Endothelial cell of umbilical vein (primary cell): ENCODE measurements around the gene SRM. TPM values are rescaled to one million over a fixed set of nuclear protein-coding genes. Genes with fewer than 3 reads are reported as not detected.

Source experiments
- BruUV-seq: library from RNA; stranded (reverse); fragments of 400-500 nt; replicated peaks from 2 replicates; lab custom pipeline; 2021; lab: Mats Ljungman, UMichigan
- CTCF ChIA-PET: fragments of 300-600, 350-600 bp; sonication (Branson Sonifier 250); formaldehyde crosslinking; loops from one replicate; lab custom pipeline; 2021; ENCODE audit warnings: antibody characterized with exemption, inconsistent platforms; lab: Charles Lee
- POLR2A ChIA-PET: fragments of 300-600, 350-600 bp; sonication (Branson Sonifier 250); formaldehyde crosslinking; loops from one replicate; lab custom pipeline; 2021; ENCODE audit warnings: antibody characterized with exemption, inconsistent platforms; lab: Charles Lee
- DNase-seq: peaks from one replicate; pipeline ENCODE4 v3.0.0-alpha.2; 2011; ENCODE audit warnings: low read depth, low spot score
- FAIRE-seq: peaks from 2 replicates; lab custom pipeline; 2011; peaks lifted over from hg19 to GRCh38; lab: Jason Lieb, UNC
- H2AFZ ChIP-seq: 2 replicates; pipeline ENCODE4 v1.6.0; 2012; ENCODE audit warnings: low read depth, low read length, control low read depth, inconsistent platforms
- H3K27ac ChIP-seq: 2 replicates; pipeline ENCODE4 v1.5.1; 2011; ENCODE audit warnings: low read depth, mild to moderate bottlenecking, control low read depth, low read length, moderate library complexity; ENCODE audit not compliant: insufficient read depth
- H3K27me3 ChIP-seq, 2 experiments: 2 replicates each; pipeline versions ENCODE4 v1.6.0 to v1.6.1; 2011; ENCODE audit warnings: low read length in 2 of 2, mixed read lengths in 1 of 2; ENCODE audit not compliant: control insufficient read depth in 2 of 2, insufficient read depth in 2 of 2
- H3K36me3 ChIP-seq, 2 experiments: 2 replicates in 1 of 2; 3 replicates in 1 of 2; pipeline ENCODE4 v1.5.1; 2011; ENCODE audit warnings: low read length in 2 of 2, mild to moderate bottlenecking in 1 of 2, moderate library complexity in 1 of 2; ENCODE audit not compliant: control insufficient read depth in 2 of 2, insufficient read depth in 2 of 2; ENCODE audit errors: extremely low read depth in 1 of 2
- H3K4me1 ChIP-seq: 3 replicates; pipeline ENCODE4 v1.5.1; 2011; ENCODE audit warnings: mild to moderate bottlenecking, low read length; ENCODE audit not compliant: control insufficient read depth, insufficient read depth; ENCODE audit errors: extremely low read depth
- H3K4me2 ChIP-seq: 2 replicates; pipeline ENCODE4 v1.6.1; 2011; ENCODE audit warnings: low read length, control low read depth, mixed read lengths; ENCODE audit not compliant: insufficient read depth
- H3K4me3 ChIP-seq, 3 experiments: fragments of 200-600 bp in 1 of 3; sonication (generic), shearing (Covaris generic) in 1 of 3; replicated peaks in 1 of 3; 2 replicates each; pipeline ENCODE4 v1.5.1; 2011 to 2016; ENCODE audit warnings: control low read depth in 3 of 3, low read length in 3 of 3, mild to moderate bottlenecking in 2 of 3, inconsistent platforms in 1 of 3, low read depth in 1 of 3, moderate library complexity in 1 of 3; ENCODE audit not compliant: insufficient read depth in 1 of 3
- H3K79me2 ChIP-seq: 2 replicates; pipeline ENCODE4 v1.6.0; 2012; ENCODE audit warnings: low read length, inconsistent platforms; ENCODE audit not compliant: control insufficient read depth, insufficient read depth
- H3K9ac ChIP-seq: replicated peaks from 2 replicates; pipeline ENCODE3; 2011; ENCODE audit warnings: low read length, control low read depth; ENCODE audit not compliant: insufficient read depth; ENCODE audit errors: extremely low read depth
- H3K9me1 ChIP-seq: replicated peaks from 3 replicates; pipeline ENCODE4 v1.6.0; 2011; ENCODE audit warnings: mild to moderate bottlenecking, low read length; ENCODE audit not compliant: control insufficient read depth, insufficient read depth; ENCODE audit errors: extremely low read depth
- H3K9me3 ChIP-seq: replicated peaks from 2 replicates; pipeline ENCODE4 v1.5.1; 2012; ENCODE audit warnings: low read length, inconsistent platforms; ENCODE audit not compliant: control insufficient read depth, insufficient read depth
- H4K20me1 ChIP-seq: replicated peaks from 2 replicates; pipeline ENCODE3; 2011; ENCODE audit warnings: mild to moderate bottlenecking, low read length; ENCODE audit not compliant: control insufficient read depth, insufficient read depth; ENCODE audit errors: extremely low read depth
- CTCF ChIP-seq, 2 donors: IDR thresholded peaks; 1 replicate in 1 of 2; 2 replicates in 1 of 2; pipeline ENCODE4 v1.5.1; 2011; ENCODE audit warnings: low read length in 2 of 2, mild to moderate bottlenecking in 2 of 2, moderate library complexity in 2 of 2, control low read depth in 1 of 2, inconsistent platforms in 1 of 2, low read depth in 1 of 2; ENCODE audit not compliant: insufficient read depth in 1 of 2; ENCODE audit errors: extremely low read depth in 1 of 2
- EZH2 ChIP-seq: IDR thresholded peaks from 2 replicates; pipeline ENCODE4 v1.6.1; 2012; ENCODE audit warnings: borderline replicate concordance, low read depth, mild to moderate bottlenecking, moderate library complexity, low read length, inconsistent platforms; ENCODE audit not compliant: severe bottlenecking
- FOS ChIP-seq: IDR thresholded peaks from 2 replicates; pipeline ENCODE4 v1.6.1; 2011; ENCODE audit warnings: mild to moderate bottlenecking, low read length, moderate library complexity, borderline replicate concordance; ENCODE audit not compliant: insufficient read depth
- GATA2 ChIP-seq: IDR thresholded peaks from 2 replicates; pipeline ENCODE4 v1.7.0; 2011; ENCODE audit warnings: low read depth, mild to moderate bottlenecking, moderate library complexity, mixed read lengths, low read length; ENCODE audit not compliant: insufficient read length, insufficient read depth
- JUN ChIP-seq: IDR thresholded peaks from 2 replicates; pipeline ENCODE4 v1.6.1; 2011; ENCODE audit warnings: borderline replicate concordance, low read depth; ENCODE audit not compliant: insufficient read length, insufficient read depth
- MAX ChIP-seq: IDR thresholded peaks from 2 replicates; pipeline ENCODE4 v1.6.1; 2011; ENCODE audit not compliant: insufficient read depth, insufficient read length
- MYC ChIP-seq: IDR thresholded peaks from one replicate; pipeline ENCODE4 v1.6.1; 2011; ENCODE audit warnings: mild to moderate bottlenecking, low read depth, low read length
- POLR2A ChIP-seq: IDR thresholded peaks from 2 replicates; pipeline ENCODE4 v1.6.1; 2012; ENCODE audit warnings: low read depth, mild to moderate bottlenecking, control low read depth, low read length
- POLR2AphosphoS5 ChIP-seq: IDR thresholded peaks from 2 replicates; pipeline ENCODE4 v1.6.1; 2012; ENCODE audit warnings: low read depth, mild to moderate bottlenecking, control low read depth, low read length, moderate library complexity; ENCODE audit not compliant: insufficient read depth
- dilution Hi-C: fragments of 300-500 bp; cut with MboI; formaldehyde crosslinking; loops from one replicate; pipeline ENCODE4 v1.15.0; 2019; ENCODE audit warnings: low sequenced_read_pairs; ENCODE audit not compliant: extremely low pct_ligation_motif_present
- intact Hi-C: fragments of 100-400 bp; cut with micrococcal nuclease; formaldehyde crosslinking; loops from one replicate; pipeline ENCODE4 v1.10.0; 2022
- polyA plus RNA-seq, 4 experiments: library from polyadenylated mRNA; depleted of rRNA in 3 of 4; stranded (reverse) in 3 of 4; unstranded in 1 of 4; fragments of >200 nt; gene quantifications; 2 replicates each; pipeline versions ENCODE4 v1.2.1 to v1.2.3, GENCODE V29; 2011 to 2012; ENCODE audit warnings: missing spikeins in 1 of 4
- total RNA-seq: library from RNA; stranded (reverse); gene quantifications from 2 replicates; pipeline ENCODE4 v1.2.3, GENCODE V29; 2021

SRM gene
- total and polyA plus RNA-seq, 2 donors (not counting 3 experiments of a cell fraction or from before 2014, with no cell fraction given), result 81.3 to 172 TPM

GRCh38 chr1:11044086-11044848 lies 15.6 kb downstream of the SRM start:
- Histone ChIP-seq H3K9me3 (no peaks in the 10 kb centered on the region), H3K36me3 (no peaks in the 10 kb centered on the region), H4K20me1 (no peaks in the 10 kb centered on the region), H3K27ac (no peak overlapping the region), H2AFZ (no peak overlapping the region), H3K79me2 (no peaks in the 10 kb centered on the region), H3K9me1 (no peaks in the 10 kb centered on the region), H3K9ac (no peak overlapping the region), H3K27me3 (no peaks in the 10 kb centered on the region), H3K4me3 (no peak overlapping the region), H3K4me2 (no peak overlapping the region), H3K4me1 (no peaks in the 10 kb centered on the region)
- ChIA-PET POLR2A (no interaction called here), CTCF (no interaction called here)
- DNase-seq, result no peak
- TF ChIP-seq EZH2 (no peak), MYC (no peak), JUN (no peak), CTCF (IDR thresholded peaks at IDR 0.05; ENCODE audit: extremely low read depth in 1 of 2, insufficient read depth in 1 of 2, low read depth in 1 of 2, low read length in 2 of 2) (no peak), GATA2 (no peak), MAX (no peak), POLR2AphosphoS5 (no peak), POLR2A (no peak), FOS (no peak)
- FAIRE-seq, result no peak
- no TSS peak for BruUV-seq
- intact Hi-C loops, result no loop called here
- dilution Hi-C loops, result no loop called here
